GM12864 (cell line): ENCODE results near the gene STYXL1.
A peak's percentile ranks its signal among the peaks of the same experiment; 100 is the strongest.
"Not testable (repeated sequence)": the region's sequence is repeated elsewhere in the genome, so short reads cannot be mapped to it uniquely, and the experiment has no call there.

Experiments
- DNase-seq: peaks from one replicate; pipeline ENCODE4 v3.0.0-alpha.2; 2011; ENCODE audit warnings: low read depth
- H3K4me3 ChIP-seq: 2 replicates; pipeline ENCODE4 v1.5.1; 2011; ENCODE audit warnings: mild to moderate bottlenecking, low read depth, low read length, control low read depth
- CTCF ChIP-seq: IDR thresholded peaks from 2 replicates; pipeline ENCODE4 v1.5.1; 2011; ENCODE audit warnings: low read depth, mild to moderate bottlenecking, moderate library complexity, low read length, control low read depth, inconsistent platforms; ENCODE audit errors: missing control alignments

The STYXL1 gene

GRCh38 chr7:76049295-76049694, 1.5 kb upstream of the STYXL1 start:
- H3K4me3 ChIP-seq: peak overlapping the region; percentile 82
- no peak for DNase-seq
- no peak for TF ChIP-seq CTCF

GRCh38 chr7:76048668-76048988, 828 bp upstream of the STYXL1 start:
- DNase-seq: no peak
- no peak for TF ChIP-seq CTCF
- peak overlapping the region; percentile 82 for H3K4me3 ChIP-seq

DNA sequence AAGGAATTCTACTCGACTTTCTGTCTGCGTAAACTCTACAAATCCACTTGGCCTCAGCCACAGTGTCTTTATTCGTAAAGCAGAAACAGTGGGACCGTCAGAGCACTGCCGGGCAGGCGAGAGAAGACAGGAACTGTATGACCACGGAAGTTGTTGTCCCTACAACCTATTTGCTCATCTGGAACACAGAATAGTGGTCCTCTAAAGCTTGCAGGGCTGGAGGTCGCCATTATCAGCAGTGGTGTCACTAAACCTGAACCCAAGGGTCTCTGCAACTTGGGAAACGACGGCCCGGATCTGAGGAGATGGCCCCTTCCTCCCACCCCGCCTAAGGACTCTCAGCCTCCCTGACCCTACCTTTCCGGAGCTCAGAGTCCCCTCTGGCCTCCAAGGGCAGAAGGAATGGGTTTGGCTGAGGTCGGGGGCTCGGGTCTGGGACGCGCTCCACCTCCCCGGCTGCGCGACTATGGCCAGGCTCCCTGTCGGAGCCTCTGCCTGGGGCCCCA, 442 bp downstream of the STYXL1 start:
- DNase-seq: no peak
- peak overlapping the region; percentile 82 for H3K4me3 ChIP-seq
- no peak for TF ChIP-seq CTCF

DNA sequence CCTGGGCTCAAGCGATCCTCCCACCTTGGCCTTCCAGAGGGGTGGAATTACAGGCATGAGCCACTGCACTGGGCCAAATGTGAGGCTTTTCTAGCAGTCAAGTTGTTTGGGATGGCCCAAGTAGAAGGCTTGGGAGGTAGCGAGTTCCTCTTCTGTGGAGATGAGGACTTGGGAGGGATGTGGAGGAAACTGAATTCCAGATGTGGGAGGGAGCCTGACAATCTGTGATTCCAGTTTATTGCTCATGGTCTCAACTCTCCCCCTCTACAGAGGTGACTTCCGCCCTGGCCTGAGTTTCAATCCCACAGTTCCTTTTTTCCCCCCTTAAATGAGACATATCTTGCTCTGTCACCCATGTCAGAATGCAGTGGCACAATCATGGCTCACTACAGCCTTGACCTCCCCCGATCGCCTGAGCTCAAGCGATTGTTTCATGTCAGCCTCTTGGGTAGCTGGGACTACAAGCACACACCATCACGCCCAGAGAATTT, 3.4 kb downstream of the STYXL1 start:
- no peak overlapping the region for H3K4me3 ChIP-seq
- no peak for TF ChIP-seq CTCF
- no peak for DNase-seq

GRCh38 chr7:76040126-76040525, 7.7 kb downstream of the STYXL1 start:
- no peak overlapping the region for H3K4me3 ChIP-seq
- DNase-seq: no peak
- no peak for TF ChIP-seq CTCF

GRCh38 chr7:76037310-76037709, 10.5 kb downstream of the STYXL1 start:
- no peak for DNase-seq
- no peak overlapping the region for H3K4me3 ChIP-seq
- TF ChIP-seq CTCF: no peak

GRCh38 chr7:76031964-76032363, 15.8 kb downstream of the STYXL1 start:
- no peak for TF ChIP-seq CTCF
- DNase-seq: no peak
- H3K4me3 ChIP-seq: no peak overlapping the region

GRCh38 chr7:76029682-76030081, 18.1 kb downstream of the STYXL1 start:
- H3K4me3 ChIP-seq, DNase-seq: not testable (repeated sequence)
